ENCODE results near the gene VPS52.

GRCh38 chr6:33254591-33254990, 17.1 kb downstream of the VPS52 start:
- no peak for TF ChIP-seq SUZ12 (IDR thresholded peaks at IDR 0.05; ENCODE audit: extremely low read depth, insufficient read depth, insufficient read length)
- TF ChIP-seq YY1 (IDR thresholded peaks at IDR 0.05; ENCODE audit: insufficient read depth, insufficient read length), result no peak
- no peak for TF ChIP-seq ZNF274 (IDR thresholded peaks at IDR 0.05; ENCODE audit: low read depth, low read length)

Measured in NT2/D1 (cell line).